Tibial artery (tissue), 4 donors: ENCODE data around the gene WDR37.

Experiments
- DNase-seq, 2 donors: peaks; one replicate each; pipeline ENCODE4 v3.0.0-alpha.2; 2019
- H3K27ac ChIP-seq, 2 donors: fragments of 200-600 bp; sonication (generic) in 1 of 2; 1 replicate in 1 of 2; 2 replicates in 1 of 2; pipeline ENCODE4 v1.5.1; 2018 to 2019; ENCODE audit warnings: mild to moderate bottlenecking in 1 of 2
- H3K27me3 ChIP-seq, 2 donors: fragments of 200-600 bp; sonication (generic) in 1 of 2; one replicate each; pipeline versions ENCODE4 v1.5.1 to v1.6.0; 2016 to 2019
- H3K36me3 ChIP-seq, 3 donors: fragments of 200-600 bp; sonication (generic) in 2 of 3; one replicate each; pipeline ENCODE4 v1.5.1; 2016 to 2019; ENCODE audit warnings: mild to moderate bottlenecking in 2 of 3
- H3K4me1 ChIP-seq, 4 donors: fragments of 200-600 bp; sonication (generic) in 2 of 4; 1 replicate in 3 of 4; 2 replicates in 1 of 4; pipeline ENCODE4 v1.5.1; 2016 to 2019
- H3K4me3 ChIP-seq, 2 donors: fragments of 200-600 bp; sonication (generic) in 1 of 2; 1 replicate in 1 of 2; 2 replicates in 1 of 2; pipeline ENCODE4 v1.5.1; 2018 to 2019; ENCODE audit warnings: mild to moderate bottlenecking in 2 of 2
- H3K9me3 ChIP-seq, 3 donors: fragments of 200-600 bp; sonication (generic) in 1 of 3; one replicate each; pipeline ENCODE4 v1.5.1; 2016 to 2019
- CTCF ChIP-seq, 2 experiments: fragments of 200-600 bp in 1 of 2; fragments of 450-650 bp in 1 of 2; IDR thresholded peaks; one replicate each; pipeline ENCODE4 v1.5.1; 2017 to 2019; ENCODE audit warnings: antibody characterized with exemption in 2 of 2, mild to moderate bottlenecking in 1 of 2, moderate library complexity in 1 of 2
- intact Hi-C: fragments of 100-400 bp; cut with DNase I; formaldehyde crosslinking; loops from one replicate; pipeline ENCODE4 v1.15.0; 2023; ENCODE audit warnings: low total_unique reads

WDR37 gene

GRCh38 chr10:1094112-1095057 is 38.2 kb downstream of the WDR37 start:
- intact Hi-C loops: no loop called here
- Histone ChIP-seq H3K27me3 (no peaks in the 10 kb centered on the region), H3K4me3 (no peak overlapping the region), H3K9me3 (no peaks in the 10 kb centered on the region), H3K4me1 (no peaks in the 10 kb centered on the region), H3K36me3 (peaks cover 47 to 86% (median 66%) of the 10 kb centered on the region in 3 donors), H3K27ac (no peak overlapping the region)
- TF ChIP-seq CTCF (IDR thresholded peaks at IDR 0.05): no peak
- DNase-seq: no peak

GRCh38 chr10:1095498-1095897 is 39.3 kb downstream of the WDR37 start:
- Histone ChIP-seq H3K27ac (no peak overlapping the region), H3K4me3 (no peak overlapping the region), H3K9me3 (no peaks in the 10 kb centered on the region)

GRCh38 chr10:1096287-1096889 is 40.2 kb downstream of the WDR37 start:
- Histone ChIP-seq H3K4me1 (no peaks in the 10 kb centered on the region), H3K9me3 (no peaks in the 10 kb centered on the region), H3K4me3 (no peak overlapping the region), H3K27ac (no peak overlapping the region), H3K36me3 (peaks cover 38 to 85% (median 60%) of the 10 kb centered on the region in 3 donors), H3K27me3 (no peaks in the 10 kb centered on the region)
- TF ChIP-seq CTCF (IDR thresholded peaks at IDR 0.05): no peak
- intact Hi-C loops: no loop called here
- DNase-seq: no peak

More at GRCh38 chr10:1095498-1095897, 39.3 kb downstream of the WDR37 start:
- no peak for DNase-seq
- TF ChIP-seq CTCF (IDR thresholded peaks at IDR 0.05): no peak
- intact Hi-C loops: no loop called here
- H3K36me3 ChIP-seq: peaks cover 37 to 85% (median 60%) of the 10 kb centered on the region in 3 donors
- H3K27me3 ChIP-seq: no peaks in the 10 kb centered on the region
- H3K4me1 ChIP-seq: no peaks in the 10 kb centered on the region

- Histone ChIP-seq H3K9me3 (no peaks in the 10 kb centered on the region), H3K27me3 (no peaks in the 10 kb centered on the region), H3K27ac (no peak overlapping the region), H3K4me3 (no peak overlapping the region), H3K4me1 (no peaks in the 10 kb centered on the region), H3K36me3 (peaks cover 44 to 88% (median 67%) of the 10 kb centered on the region in 3 donors)
- DNase-seq: no peak
- intact Hi-C loops: no loop called here
- no peak for TF ChIP-seq CTCF (IDR thresholded peaks at IDR 0.05)
Observed at GRCh38 chr10:1097436-1097835, 41.3 kb downstream of the WDR37 start.

- no peak overlapping the region for H3K27ac ChIP-seq
- peaks cover 44 to 94% (median 75%) of the 10 kb centered on the region in 3 donors for H3K36me3 ChIP-seq
- DNase-seq: no peak
- H3K9me3 ChIP-seq: no peaks in the 10 kb centered on the region
- TF ChIP-seq CTCF (IDR thresholded peaks at IDR 0.05): no peak
- no peaks in the 10 kb centered on the region for H3K4me1 ChIP-seq
- H3K27me3 ChIP-seq: no peaks in the 10 kb centered on the region
- intact Hi-C loops: no loop called here
- H3K4me3 ChIP-seq: no peak overlapping the region
Observed at GRCh38 chr10:1100143-1100542, 44.0 kb downstream of the WDR37 start.
